ENCODE results near the gene JUND.

Gene JUND

DNA sequence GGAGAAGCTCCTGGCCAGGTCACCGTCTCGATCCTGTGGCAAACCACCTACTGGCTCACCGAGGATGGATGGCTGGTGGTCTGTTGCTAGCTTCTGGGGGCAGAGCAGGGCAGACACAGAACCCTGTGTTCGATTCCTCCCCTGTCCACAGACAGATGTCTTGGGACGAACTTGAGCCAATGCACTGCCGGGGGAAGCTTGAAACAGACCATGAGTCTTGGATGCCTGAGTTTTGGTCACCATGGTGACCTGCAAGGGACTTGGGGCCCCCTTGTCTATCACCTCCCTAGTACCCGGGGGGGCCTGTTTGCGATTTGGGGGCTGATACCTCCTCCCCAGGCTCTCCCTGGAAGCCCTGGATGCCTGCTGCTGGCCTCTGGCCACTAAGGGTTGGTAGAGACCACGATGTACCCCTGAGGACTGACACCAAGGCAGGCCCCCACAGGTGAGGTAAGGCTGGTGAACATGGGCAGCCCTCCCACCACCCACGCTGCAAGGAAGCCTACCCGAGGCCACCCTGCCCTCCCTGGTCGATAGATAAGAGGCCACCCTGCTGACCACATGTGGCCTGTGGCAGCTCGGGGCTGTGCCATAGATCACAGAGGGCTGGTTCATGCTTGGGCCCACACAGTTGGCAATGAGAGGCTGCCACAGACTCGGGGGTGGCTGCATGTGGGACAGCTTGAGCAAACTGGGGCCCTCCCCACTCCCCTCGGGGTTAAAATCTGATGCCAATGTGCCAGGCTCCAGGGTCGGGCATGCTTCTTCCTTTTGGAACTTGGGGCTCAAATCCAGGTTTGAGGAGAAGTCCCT lies 17.9 kb downstream of the JUND start:
- no peak overlapping the region for H3K4me3 ChIP-seq (ENCODE audit: low read length, poor library complexity, severe bottlenecking)
- H3F3A ChIP-seq (ENCODE audit: low read depth): no peaks in the 10 kb centered on the region
- no peaks in the 10 kb centered on the region for H3K36me3 ChIP-seq (ENCODE audit: insufficient read depth, low read length)
- no peaks in the 10 kb centered on the region for H3K79me2 ChIP-seq (ENCODE audit: insufficient read depth, low read length)
- TF ChIP-seq EZH2phosphoT487 (IDR thresholded peaks at IDR 0.05; ENCODE audit: borderline replicate concordance): no peak
- TF ChIP-seq CTCF (conservative IDR thresholded peaks at IDR 0.05; ENCODE audit: low read length): no peak
- no peaks in the 10 kb centered on the region for H3K9me3 ChIP-seq (ENCODE audit: insufficient read depth, low read depth, low read length)
- peaks cover 14% of the 10 kb centered on the region for H3K4me1 ChIP-seq (ENCODE audit: insufficient read depth, low read length, poor library complexity, severe bottlenecking)
- H3K9ac ChIP-seq (ENCODE audit: low read depth, low read length, poor library complexity, severe bottlenecking): no peak overlapping the region
- H2AFZ ChIP-seq (ENCODE audit: low read length): no peak overlapping the region
- H4K20me1 ChIP-seq (ENCODE audit: insufficient read depth, low read length, poor library complexity, severe bottlenecking): no peaks in the 10 kb centered on the region
- no peak overlapping the region for H3K4me2 ChIP-seq (ENCODE audit: low read depth, low read length, poor library complexity, severe bottlenecking)
- H3K9me2 ChIP-seq (replicated peaks; ENCODE audit: low read depth, low read length): no peaks in the 10 kb centered on the region
- H3K27me3 ChIP-seq (ENCODE audit: insufficient read depth, low read length, poor library complexity, severe bottlenecking): no peaks in the 10 kb centered on the region

- H3K9me3 ChIP-seq (ENCODE audit: insufficient read depth, low read depth, low read length): no peaks in the 10 kb centered on the region
- peaks cover 14% of the 10 kb centered on the region for H3K4me1 ChIP-seq (ENCODE audit: insufficient read depth, low read length, poor library complexity, severe bottlenecking)
- TF ChIP-seq CTCF (conservative IDR thresholded peaks at IDR 0.05; ENCODE audit: low read length) (no peak), EZH2phosphoT487 (IDR thresholded peaks at IDR 0.05; ENCODE audit: borderline replicate concordance) (no peak)
- no peak overlapping the region for H3K9ac ChIP-seq (ENCODE audit: low read depth, low read length, poor library complexity, severe bottlenecking)
- no peak overlapping the region for H3K4me3 ChIP-seq (ENCODE audit: low read length, poor library complexity, severe bottlenecking)
- no peak overlapping the region for H3K4me2 ChIP-seq (ENCODE audit: low read depth, low read length, poor library complexity, severe bottlenecking)
- no peaks in the 10 kb centered on the region for H3K9me2 ChIP-seq (replicated peaks; ENCODE audit: low read depth, low read length)
- no peaks in the 10 kb centered on the region for H4K20me1 ChIP-seq (ENCODE audit: insufficient read depth, low read length, poor library complexity, severe bottlenecking)
- no peak overlapping the region for H2AFZ ChIP-seq (ENCODE audit: low read length)
- H3K79me2 ChIP-seq (ENCODE audit: insufficient read depth, low read length): no peaks in the 10 kb centered on the region
- H3K27me3 ChIP-seq (ENCODE audit: insufficient read depth, low read length, poor library complexity, severe bottlenecking): no peaks in the 10 kb centered on the region
- no peaks in the 10 kb centered on the region for H3K36me3 ChIP-seq (ENCODE audit: insufficient read depth, low read length)
- no peaks in the 10 kb centered on the region for H3F3A ChIP-seq (ENCODE audit: low read depth)
Observed at GRCh38 chr19:18262917-18263316, 18.5 kb downstream of the JUND start.

DNA sequence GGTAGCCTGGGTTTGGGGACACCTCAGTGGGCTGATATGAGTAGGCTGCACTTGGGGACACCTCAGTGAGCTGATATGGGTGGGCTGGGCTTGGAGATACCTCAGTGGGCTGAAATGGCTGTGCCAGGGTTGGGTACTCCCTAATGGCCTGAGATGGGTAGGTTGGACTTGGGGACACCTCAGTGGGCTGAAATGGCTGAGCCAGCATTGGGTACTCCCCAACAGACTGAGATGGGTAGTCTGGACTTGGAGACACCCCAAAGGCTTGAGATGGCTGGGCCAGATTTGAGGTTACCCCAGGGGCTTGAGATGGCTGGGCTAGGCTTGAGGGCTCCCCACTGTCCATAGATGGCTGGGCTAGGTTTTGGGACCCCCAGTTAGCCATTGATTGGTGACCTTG lies 19.3 kb downstream of the JUND start:
- TF ChIP-seq EZH2phosphoT487 (IDR thresholded peaks at IDR 0.05; ENCODE audit: borderline replicate concordance) (no peak), CTCF (conservative IDR thresholded peaks at IDR 0.05; ENCODE audit: low read length) (no peak)
- Histone ChIP-seq H3K4me3 (ENCODE audit: low read length, poor library complexity, severe bottlenecking) (no peak overlapping the region), H3K27me3 (ENCODE audit: insufficient read depth, low read length, poor library complexity, severe bottlenecking) (no peaks in the 10 kb centered on the region), H3K4me1 (ENCODE audit: insufficient read depth, low read length, poor library complexity, severe bottlenecking) (peaks cover 14% of the 10 kb centered on the region), H3F3A (ENCODE audit: low read depth) (no peaks in the 10 kb centered on the region), H3K9ac (ENCODE audit: low read depth, low read length, poor library complexity, severe bottlenecking) (no peak overlapping the region), H3K9me2 (replicated peaks; ENCODE audit: low read depth, low read length) (no peaks in the 10 kb centered on the region), H3K9me3 (ENCODE audit: insufficient read depth, low read depth, low read length) (no peaks in the 10 kb centered on the region), H3K4me2 (ENCODE audit: low read depth, low read length, poor library complexity, severe bottlenecking) (no peak overlapping the region), H3K36me3 (ENCODE audit: insufficient read depth, low read length) (no peaks in the 10 kb centered on the region), H3K79me2 (ENCODE audit: insufficient read depth, low read length) (no peaks in the 10 kb centered on the region), H4K20me1 (ENCODE audit: insufficient read depth, low read length, poor library complexity, severe bottlenecking) (no peaks in the 10 kb centered on the region), H2AFZ (ENCODE audit: low read length) (no peak overlapping the region)

All from Loucy (cell line).